K562 (cell line): ENCODE measurements around the gene SAE1. TPM values are rescaled to one million over a fixed set of nuclear protein-coding genes. Genes with fewer than 3 reads are reported as not detected.

Source experiments
- ATAC-seq: fragments of 200-7000 bp; cut with Tn5 transposase; 3 replicates; pipeline ENCODE4 v1.9.1; 2020; ENCODE audit warnings: moderate library complexity
- BruUV-seq: library from RNA; stranded (reverse); fragments of 400-500 nt; replicated peaks from 2 replicates; lab custom pipeline; 2021; lab: Mats Ljungman, UMichigan
- CTCF ChIA-PET: fragments of 300-600 bp; formaldehyde crosslinking; extraction: SDS; loops from one replicate; lab custom pipeline; 2021; ENCODE audit warnings: low intra/inter-chr PET ratio; lab: Yijun Ruan, JAX
- POLR2A ChIA-PET: fragments of 300-600, 350-650 bp; sonication (Branson Sonifier 250); formaldehyde crosslinking; extraction: SDS; loops from one replicate; lab custom pipeline; 2021; ENCODE audit warnings: antibody characterized with exemption, inconsistent platforms; lab: Yijun Ruan, JAX
- DNase-seq, 4 experiments: peaks; one replicate each; pipeline versions ENCODE4 v3.0.0 to v3.0.0-alpha.2; 2011 to 2018; ENCODE audit warnings: low spot score in 3 of 4, mixed read lengths in 3 of 4; ENCODE audit errors: extremely low read depth in 1 of 4
- FAIRE-seq: peaks from 2 replicates; lab custom pipeline; 2011; peaks lifted over from hg19 to GRCh38; lab: Jason Lieb, UNC
- H2AFZ ChIP-seq: 2 replicates; pipeline ENCODE4 v1.6.0; 2011; ENCODE audit warnings: low read depth, low read length, control low read depth, inconsistent platforms
- H3K27ac ChIP-seq: fragments of 200-600 bp; 3 replicates; pipeline ENCODE4 v1.8.0; 2011; ENCODE audit warnings: low read depth, mild to moderate bottlenecking, control low read depth, inconsistent platforms, low read length, moderate library complexity, mixed read lengths; ENCODE audit errors: extremely low read depth
- H3K27me3 ChIP-seq, 2 experiments: fragments of 300-600 bp in 1 of 2; 2 replicates in 1 of 2; 3 replicates in 1 of 2; pipeline versions ENCODE4 v1.6.0 to v1.8.0; 2011; ENCODE audit warnings: inconsistent platforms in 2 of 2, low read length in 2 of 2, mild to moderate bottlenecking in 1 of 2, mixed read lengths in 1 of 2, moderate library complexity in 1 of 2; ENCODE audit not compliant: control insufficient read depth in 2 of 2, insufficient read depth in 2 of 2
- H3K36me3 ChIP-seq: fragments of 300-600 bp; 3 replicates; pipeline ENCODE4 v1.8.0; 2011; ENCODE audit warnings: mild to moderate bottlenecking, low read length, inconsistent platforms; ENCODE audit not compliant: control insufficient read depth, insufficient read depth
- H3K4me1 ChIP-seq, 2 experiments: fragments of 200-600 bp in 1 of 2; replicated peaks in 1 of 2; 2 replicates in 1 of 2; 3 replicates in 1 of 2; pipeline versions ENCODE4 v1.5.1 to v1.8.0; 2011; ENCODE audit warnings: inconsistent platforms in 2 of 2, low read length in 2 of 2, mild to moderate bottlenecking in 1 of 2, mixed read lengths in 1 of 2, moderate library complexity in 1 of 2; ENCODE audit not compliant: control insufficient read depth in 2 of 2, insufficient read depth in 2 of 2
- H3K4me2 ChIP-seq: 2 replicates; pipeline ENCODE4 v1.6.1; 2011; ENCODE audit warnings: low read length, control low read depth, inconsistent platforms, mixed read lengths; ENCODE audit not compliant: insufficient read depth
- H3K4me3 ChIP-seq: fragments of 200-600 bp; sonication (generic), shearing (Covaris generic); 2 replicates; pipeline ENCODE4 v1.5.1; 2016; ENCODE audit warnings: control low read depth, inconsistent platforms
- H3K79me2 ChIP-seq: fragments of 200-600 bp; 3 replicates; pipeline ENCODE4 v1.8.0; 2011; ENCODE audit warnings: low read length, inconsistent platforms; ENCODE audit not compliant: control insufficient read depth, insufficient read depth
- H3K9ac ChIP-seq, 2 experiments: 2 replicates each; pipeline versions ENCODE4 v1.6.0 to v1.6.1; 2011; ENCODE audit warnings: low read depth in 2 of 2, low read length in 2 of 2, control low read depth in 1 of 2, inconsistent platforms in 1 of 2, mild to moderate bottlenecking in 1 of 2, mixed read lengths in 1 of 2; ENCODE audit not compliant: insufficient read depth in 1 of 2
- H3K9me1 ChIP-seq: one replicate; pipeline ENCODE4 v1.6.0; 2011; ENCODE audit warnings: inconsistent platforms, mild to moderate bottlenecking, low read length, moderate library complexity; ENCODE audit not compliant: control insufficient read depth, insufficient read depth
- H3K9me3 ChIP-seq: replicated peaks from 2 replicates; pipeline ENCODE4 v1.5.1; 2011; ENCODE audit warnings: low read depth, low read length, inconsistent platforms; ENCODE audit not compliant: control insufficient read depth, insufficient read depth
- H4K20me1 ChIP-seq: replicated peaks from 2 replicates; pipeline ENCODE4 v1.6.1; 2011; ENCODE audit warnings: low read length, inconsistent platforms, mixed read lengths; ENCODE audit not compliant: control insufficient read depth, insufficient read depth
- BACH1 ChIP-seq: fragments of 200-800 bp; sonication (Bioruptor generic); IDR thresholded peaks from 2 replicates; pipeline ENCODE4 v1.6.1; 2016; ENCODE audit warnings: missing genetic modification characterization, missing compliant biosample characterization
- HMBOX1 ChIP-seq: sonication (generic); IDR thresholded peaks from 2 replicates; pipeline ENCODE4 v1.6.1; 2016
- IFI16 ChIP-seq: fragments of 250-450 bp; sonication (Bioruptor Pico); IDR thresholded peaks from 2 replicates; pipeline ENCODE4 v2.1.2; 2022; ENCODE audit warnings: mild to moderate bottlenecking, inconsistent platforms
- JUN ChIP-seq, 2 experiments: sonication (generic) in 1 of 2; formaldehyde crosslinking in 1 of 2; IDR thresholded peaks; 2 replicates each; pipeline versions ENCODE4 v1.6.1 to v1.8.0; 2012 to 2022; ENCODE audit warnings: borderline replicate concordance in 2 of 2, mild to moderate bottlenecking in 2 of 2, improper control_type of control experiment in 1 of 2, low read depth in 1 of 2, low read length in 1 of 2, missing genetic modification reagents in 1 of 2
- KLF13 ChIP-seq: fragments of 450-650 bp; IDR thresholded peaks from 2 replicates; pipeline ENCODE4 v1.6.1; 2016; ENCODE audit warnings: missing genetic modification characterization, low read depth, mild to moderate bottlenecking, missing compliant biosample characterization, moderate library complexity, borderline replicate concordance
- MCM3 ChIP-seq: fragments of 450-650 bp; IDR thresholded peaks from 2 replicates; pipeline ENCODE4 v1.6.1; 2016
- MNT ChIP-seq, 2 experiments: fragments of 450-650 bp; conservative IDR thresholded peaks; 2 replicates each; pipeline ENCODE4 v1.6.1; 2017; ENCODE audit warnings: mild to moderate bottlenecking in 2 of 2, moderate library complexity in 2 of 2
- MYBL2 ChIP-seq, 2 experiments: fragments of 450-650 bp in 1 of 2; sonication (generic) in 1 of 2; formaldehyde crosslinking in 1 of 2; IDR thresholded peaks; 2 replicates each; pipeline versions ENCODE4 v1.6.1 to v1.8.1; 2017 to 2022; ENCODE audit warnings: borderline replicate concordance in 1 of 2, inconsistent platforms in 1 of 2, low read depth in 1 of 2, mild to moderate bottlenecking in 1 of 2, missing genetic modification reagents in 1 of 2, moderate library complexity in 1 of 2
- PTRF ChIP-seq: fragments of 450-650 bp; IDR thresholded peaks from 2 replicates; pipeline ENCODE4 v1.6.1; 2016; ENCODE audit warnings: mild to moderate bottlenecking, missing genetic modification characterization, missing compliant biosample characterization
- SMAD4 ChIP-seq: fragments of 250-450 bp; sonication (Bioruptor Pico); conservative IDR thresholded peaks from 2 replicates; pipeline ENCODE4 v1.8.0; 2021; ENCODE audit warnings: inconsistent platforms, mild to moderate bottlenecking, moderate library complexity
- TCF7L2 ChIP-seq: fragments of 150-350 bp; IDR thresholded peaks from 2 replicates; pipeline ENCODE4 v1.6.1; 2016; ENCODE audit warnings: low read depth, mild to moderate bottlenecking, low read length, moderate library complexity
- THRA ChIP-seq: fragments of 450-650 bp; IDR thresholded peaks from 2 replicates; pipeline ENCODE4 v1.6.1; 2017; ENCODE audit warnings: mild to moderate bottlenecking, moderate library complexity
- ZNF175 ChIP-seq: fragments of 200-800 bp; sonication (Bioruptor generic); IDR thresholded peaks from 2 replicates; pipeline ENCODE4 v1.6.1; 2016; ENCODE audit warnings: low read depth, mild to moderate bottlenecking, missing genetic modification characterization, missing compliant biosample characterization
- ZNF551 ChIP-seq: fragments of 250-450 bp; sonication (Bioruptor Pico); IDR thresholded peaks from 2 replicates; pipeline ENCODE4 v1.5.0; 2021; ENCODE audit warnings: mild to moderate bottlenecking, moderate library complexity
- WGBS: fragments of 100-300 bp; shearing (Covaris generic); methylation state at CpG from one replicate; pipeline ENCODE4 v1.1.6; 2016; ENCODE audit warnings: low coverage, mixed read lengths; ENCODE audit not compliant: insufficient coverage; ENCODE audit errors: missing lambda C conversion rate; 5-methylcytosine and 5-hydroxymethylcytosine counted together
- in situ Hi-C: fragments of 300-500 bp; cut with MboI; formaldehyde crosslinking; loops from 4 replicates; pipeline ENCODE4 v1.15.0; 2018; ENCODE audit warnings: inconsistent platforms, mixed read lengths
- intact Hi-C: fragments of 100-400 bp; cut with micrococcal nuclease; formaldehyde crosslinking; loops from 2 replicates; pipeline ENCODE4 v1.14.2; 2022
- polyA plus RNA-seq, 8 experiments: library from polyadenylated mRNA; depleted of rRNA in 4 of 8; stranded (reverse) in 5 of 8; unstranded in 3 of 8; fragments of >200 nt; fragmentation: Nextera tagmentation in 2 of 8; fragmentation: Illumina TruSeq in 1 of 8; extraction: Ambion mirVana in 2 of 8; extraction: Trizol in 1 of 8; gene quantifications; 2 replicates each; pipeline versions ENCODE4 v1.2.1 to v1.2.3, GENCODE V29; 2011 to 2014; ENCODE audit warnings: inconsistent platforms in 1 of 8, missing spikeins in 1 of 8
- total RNA-seq, 7 experiments: library from RNA; depleted of rRNA in 6 of 7; stranded (reverse); fragments of >200 nt in 6 of 7; fragmentation: Illumina TruSeq in 2 of 7; extraction: Trizol in 2 of 7; gene quantifications; 2 replicates each; pipeline versions ENCODE4 v1.2.1 to v1.2.3, GENCODE V29; 2011 to 2021; ENCODE audit warnings: low replicate concordance in 1 of 7

The SAE1 gene
- total and polyA plus RNA-seq, 9 of the 15 experiments (the other 6 are each of a cell fraction or from before 2014, with no cell fraction given): 82.8 to 299 (median 217) TPM

DNA sequence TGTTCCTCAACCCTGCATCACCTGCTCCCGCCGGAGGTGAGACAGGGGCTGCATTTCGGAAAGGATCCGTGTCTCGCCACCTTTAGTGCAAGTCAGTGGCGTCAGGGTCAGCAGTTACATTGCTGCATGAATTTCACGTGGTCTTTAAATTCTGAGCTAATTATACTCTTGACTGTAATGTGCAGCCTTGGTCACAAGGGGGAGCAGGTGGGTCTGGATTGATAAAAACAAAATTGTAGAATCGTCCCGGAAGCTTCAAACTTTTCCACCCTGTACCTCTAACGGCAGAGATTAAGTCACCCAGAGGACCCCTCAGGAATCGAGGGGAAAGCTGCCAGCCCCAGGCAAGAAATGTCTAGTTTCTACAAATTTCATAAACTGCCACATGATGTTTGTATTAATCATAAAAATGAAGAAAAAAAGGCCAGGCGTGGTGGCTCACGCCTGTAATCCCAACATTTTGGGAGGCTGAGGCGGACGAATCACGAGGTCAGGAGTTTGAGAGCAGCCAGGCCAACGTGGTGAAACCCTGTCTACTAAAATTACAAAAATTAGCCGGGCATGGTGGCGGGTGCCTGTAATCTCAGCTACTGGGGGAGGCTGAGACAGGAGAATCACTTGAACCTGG, 80.2 kb downstream of the SAE1 start (continued):
- TF ChIP-seq MYBL2 (IDR thresholded peaks at IDR 0.05; ENCODE audit: low read depth) (no peak), MYBL2 (CRISPR knock-in tag; IDR thresholded peaks at IDR 0.05; ENCODE audit: borderline replicate concordance) (no peak), PTRF (tag) (peak; percentile 73), JUN (IDR thresholded peaks at IDR 0.05; ENCODE audit: borderline replicate concordance, low read depth, low read length) (no peak; the same call in 1 of the 2 replicates), JUN (CRISPR knock-in tag; IDR thresholded peaks at IDR 0.05; ENCODE audit: borderline replicate concordance) (no peak), BACH1 (tag) (peak; percentile 83), SMAD4 (CRISPR knock-in tag) (peak; percentile 87), TCF7L2 (no peak), ZNF551 (CRISPR knock-in tag) (no peak)

DNA sequence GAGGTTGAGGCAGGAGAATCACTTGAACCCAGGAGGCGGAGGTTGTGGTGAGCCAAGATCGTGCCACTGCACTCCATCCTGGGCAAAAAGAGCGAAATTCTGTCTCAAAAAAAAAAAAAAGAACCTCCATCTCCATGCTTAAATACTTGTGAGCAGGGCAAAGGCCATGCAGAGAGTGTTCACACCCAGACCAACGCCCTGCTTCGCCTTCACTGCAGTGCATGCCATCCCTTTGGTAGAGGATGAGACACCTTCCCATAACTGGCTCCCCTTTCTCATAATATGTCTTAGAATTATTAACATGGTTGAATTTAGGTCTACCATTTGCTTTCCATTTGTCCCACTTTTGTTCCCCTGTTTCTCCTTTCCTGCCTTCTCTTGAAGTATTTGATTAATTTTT, 84.9 kb downstream of the SAE1 start:
- Histone ChIP-seq H3K36me3 (peaks cover 14% of the 10 kb centered on the region; the same call in 2 of the 3 replicates), H3K27ac (no peak overlapping the region), H3K4me2 (no peak overlapping the region), H3K79me2 (no peaks in the 10 kb centered on the region), H4K20me1 (no peaks in the 10 kb centered on the region), H3K4me1 (peaks cover 8% of the 10 kb centered on the region in 2 experiments; a peak in 3 of 5 replicates), H3K9me1 (no peaks in the 10 kb centered on the region), H3K4me3 (no peak overlapping the region), H3K27me3 (no peaks in the 10 kb centered on the region), H3K9ac (no peak overlapping the region), H2AFZ (no peak overlapping the region), H3K9me3 (no peaks in the 10 kb centered on the region)
- FAIRE-seq (no peak), DNase-seq (no peak), ATAC-seq (no peak)
- in situ Hi-C loops (no loop called here), intact Hi-C loops (no loop called here)
- TF ChIP-seq MCM3 (no peak), IFI16 (CRISPR knock-in tag) (no peak), THRA (no peak), KLF13 (tag) (no peak), HMBOX1 (no peak), MNT (conservative IDR thresholded peaks at IDR 0.05) (no peak), ZNF175 (no peak)
- WGBS: 87% methylated on average over 5 of the region's 5 CpGs
- CTCF ChIA-PET: no interaction called here
- POLR2A ChIA-PET: interaction anchor here (1.0 to 10.5 kb wide), 2 partner anchors 10 to 29 kb away, joined by 5 to 171 read pairs; no protein-coding TSS in a partner anchor
- BruUV-seq: no TSS peak
